Left kidney (tissue), 8 donors: ENCODE results near the gene CNIH2. TPM values are rescaled to one million over a fixed set of nuclear protein-coding genes. Genes with fewer than 3 reads are reported as not detected.
"Not testable (repeated sequence)": the region's sequence is repeated elsewhere in the genome, so short reads cannot be mapped to it uniquely, and the experiment has no call there.

Experiments used
- DNase-seq: peaks from one replicate; pipeline ENCODE4 v3.0.0-alpha.2; 2013
- long read RNA-seq, 8 donors: transcript quantifications; one replicate each; lab custom pipeline, GENCODE V29; 2026
- polyA plus RNA-seq: library from polyadenylated mRNA; unstranded; fragments of 120-200 nt; gene quantifications from one replicate; pipeline ENCODE4 v1.2.1, GENCODE V29; 2013; ENCODE audit not compliant: insufficient read length

CNIH2 gene
- polyA plus RNA-seq: 5.4 TPM
- long read RNA-seq, donor 1, partial matches to known transcripts: 0 of 2 reads
- long read RNA-seq, donor 1, other reads (novel, unspliced or antisense): 0 of 2 reads
- long read RNA-seq, donor 2, partial matches to known transcripts: 45 of 108 reads
- long read RNA-seq, donor 2, other reads (novel, unspliced or antisense): 62 of 108 reads
- long read RNA-seq, donor 3, partial matches to known transcripts: 0 of 1 reads
- long read RNA-seq, donor 3, other reads (novel, unspliced or antisense): 0 of 1 reads
- long read RNA-seq, donor 4, partial matches to known transcripts: 24 of 24 reads
- long read RNA-seq, donor 4, other reads (novel, unspliced or antisense): 0 of 24 reads
- long read RNA-seq, donor 5, partial matches to known transcripts: 0 of 1 reads
- long read RNA-seq, donor 5, other reads (novel, unspliced or antisense): 0 of 1 reads
- long read RNA-seq, donor 6, partial matches to known transcripts: 0 of 1 reads
- long read RNA-seq, donor 6, other reads (novel, unspliced or antisense): 0 of 1 reads
- long read RNA-seq, donor 7, partial matches to known transcripts: 0 of 3 reads
- long read RNA-seq, donor 7, other reads (novel, unspliced or antisense): 0 of 3 reads
- long read RNA-seq, donor 8, partial matches to known transcripts: 21 of 53 reads
- long read RNA-seq, donor 8, other reads (novel, unspliced or antisense): 32 of 53 reads

DNA sequence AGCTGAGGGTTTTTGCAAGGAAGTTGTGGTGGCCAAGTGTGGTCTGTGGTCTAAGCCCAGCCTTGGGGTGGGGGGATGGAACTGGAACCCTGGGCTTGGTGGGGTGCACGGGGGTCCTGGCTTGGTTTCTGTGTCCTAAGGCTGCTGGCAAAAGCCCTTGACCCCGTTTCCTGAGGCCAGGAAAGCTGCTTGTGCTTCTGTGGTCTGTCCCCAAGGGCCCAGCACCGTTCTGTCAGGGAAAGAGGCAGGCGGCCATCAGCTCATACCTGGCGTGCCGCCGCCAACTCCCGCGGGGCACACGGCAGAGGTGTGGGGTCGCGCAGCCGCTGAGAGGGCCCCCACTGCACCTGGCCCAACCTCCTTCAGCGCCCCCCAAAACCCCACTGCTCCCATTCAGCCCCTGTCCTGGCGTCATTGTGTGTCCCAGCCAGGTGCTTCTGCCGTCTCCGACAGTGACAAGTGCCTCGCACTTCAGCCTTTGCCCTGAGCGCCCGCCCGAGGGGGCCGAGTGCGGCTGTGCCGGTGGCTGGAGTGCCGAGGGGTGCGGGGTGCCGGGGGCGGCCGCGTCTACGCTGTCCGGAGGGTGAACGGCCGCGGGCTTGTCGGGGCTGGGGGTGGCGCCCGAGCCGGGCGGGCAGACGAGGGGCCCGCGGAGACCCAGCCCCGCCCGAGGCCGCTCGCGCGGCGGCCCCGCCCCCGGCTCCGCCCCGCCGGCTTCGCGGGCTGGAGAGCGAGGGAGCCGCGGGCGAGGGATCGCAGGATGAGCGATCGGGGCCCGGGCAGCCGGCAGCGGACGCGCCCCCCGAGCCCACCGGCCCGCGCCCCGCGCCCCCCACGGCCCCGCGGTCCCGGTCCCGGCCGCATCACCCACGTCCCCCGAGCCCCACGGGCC lies at the start of gene CNIH2:
Gene CNIH2 (plus strand): TSS at position 705 of the 892 bp plus-strand sequence. CDS start 282 bp downstream, outside the sequence.
- no peak for DNase-seq

DNA sequence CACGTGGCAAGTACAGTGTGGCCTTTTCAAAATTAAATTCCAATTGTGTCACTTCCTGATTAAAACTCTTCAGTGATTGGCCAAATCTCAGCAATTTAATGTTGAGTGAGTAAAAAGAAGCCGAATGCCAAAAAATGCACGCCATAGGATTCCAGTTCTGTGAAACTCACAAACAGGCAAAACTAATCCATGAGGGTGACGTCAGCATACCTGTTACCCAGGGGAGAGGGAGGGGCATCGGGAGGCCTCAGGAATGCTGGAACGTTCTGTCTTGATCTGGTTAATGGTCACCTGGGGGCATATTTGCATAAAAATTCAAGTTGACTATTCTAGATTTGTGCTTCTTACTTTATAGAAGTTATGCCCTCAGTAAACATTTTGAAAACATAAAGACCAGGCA lies 49.5 kb upstream of the CNIH2 start:
- DNase-seq: peak; percentile 36

GRCh38 chr11:66230156-66230555 lies 47.8 kb upstream of the CNIH2 start:
- DNase-seq: no peak

GRCh38 chr11:66230978-66231377 lies 47.0 kb upstream of the CNIH2 start:
- DNase-seq: no peak

DNA sequence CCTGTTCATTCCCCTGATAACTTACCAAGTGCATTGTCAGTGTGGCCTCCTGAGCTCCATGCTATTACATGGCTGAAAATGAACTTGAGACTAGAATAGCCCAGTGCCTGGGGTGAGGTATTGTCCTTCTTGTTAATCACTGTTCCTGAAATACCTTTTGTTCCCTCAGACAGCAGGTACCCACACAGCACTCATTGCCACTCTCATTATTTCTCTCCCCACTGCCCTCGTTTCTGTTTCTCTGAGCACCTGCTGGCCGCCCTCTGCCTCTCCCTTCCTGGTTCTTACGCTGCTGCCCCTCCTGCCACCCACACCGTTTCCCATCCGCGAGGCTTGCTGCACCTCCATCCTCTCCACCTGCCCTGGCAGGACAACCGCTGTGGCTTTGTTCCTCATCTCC lies 46.4 kb upstream of the CNIH2 start:
- DNase-seq: no peak

- no peak for DNase-seq
Observed at GRCh38 chr11:66232769-66233168, 45.2 kb upstream of the CNIH2 start.

GRCh38 chr11:66233301-66233700 lies 44.7 kb upstream of the CNIH2 start:
- no peak for DNase-seq

GRCh38 chr11:66235141-66235540 lies 42.8 kb upstream of the CNIH2 start:
- DNase-seq: no peak

DNA sequence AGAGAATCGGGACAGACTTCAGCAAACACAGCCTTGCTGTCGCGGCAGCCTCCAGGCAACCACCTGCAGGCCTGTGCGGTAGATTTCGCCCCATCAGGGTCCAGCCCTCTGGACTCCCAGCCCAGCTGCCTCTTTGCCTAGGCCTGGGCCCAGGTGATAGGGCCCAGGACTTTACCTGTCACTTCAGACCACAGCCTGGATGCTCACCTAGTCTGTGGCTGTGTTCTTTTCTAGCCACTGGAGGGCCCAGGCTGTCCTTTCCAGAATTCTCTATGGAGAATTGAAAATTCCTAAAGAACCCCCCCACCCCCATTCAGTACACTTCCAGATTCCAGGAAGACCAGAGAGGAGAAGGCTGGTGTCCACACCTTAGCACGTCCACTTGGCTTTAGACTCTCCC lies 40.1 kb upstream of the CNIH2 start:
- DNase-seq: no peak

DNA sequence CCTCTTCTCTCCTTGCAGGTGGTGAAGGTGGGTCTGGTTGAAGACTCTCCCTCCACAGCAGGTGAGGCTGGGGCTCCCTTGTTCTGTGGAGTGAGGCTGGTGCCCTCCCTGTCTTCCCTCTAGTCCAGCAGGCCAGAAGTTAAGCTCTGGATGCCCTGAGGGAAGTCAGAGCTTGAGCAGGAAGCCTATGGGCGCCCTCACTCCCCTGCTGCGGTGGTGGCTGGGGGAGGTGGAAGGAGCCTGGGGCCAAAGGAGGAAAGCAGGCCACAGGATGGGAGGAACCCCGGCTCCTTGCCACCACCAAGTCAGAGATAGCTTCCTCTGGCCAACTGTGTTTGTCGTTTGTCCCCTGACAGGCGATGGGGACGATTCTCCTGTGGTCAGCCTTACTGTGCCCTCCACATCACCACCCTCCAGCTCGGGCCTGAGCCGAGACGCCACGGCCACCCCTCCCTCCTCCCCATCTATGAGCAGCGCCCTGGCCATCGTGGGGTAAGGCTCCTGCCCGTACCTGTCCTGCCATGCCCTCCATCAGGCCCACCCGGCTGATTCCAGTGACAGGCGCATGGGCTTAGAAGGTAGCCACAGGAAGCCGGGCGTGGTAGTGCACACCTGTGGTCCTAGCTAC lies 39.1 kb upstream of the CNIH2 start:
- no peak for DNase-seq

GRCh38 chr11:66239511-66239910 lies 38.5 kb upstream of the CNIH2 start:
- no peak for DNase-seq

DNA sequence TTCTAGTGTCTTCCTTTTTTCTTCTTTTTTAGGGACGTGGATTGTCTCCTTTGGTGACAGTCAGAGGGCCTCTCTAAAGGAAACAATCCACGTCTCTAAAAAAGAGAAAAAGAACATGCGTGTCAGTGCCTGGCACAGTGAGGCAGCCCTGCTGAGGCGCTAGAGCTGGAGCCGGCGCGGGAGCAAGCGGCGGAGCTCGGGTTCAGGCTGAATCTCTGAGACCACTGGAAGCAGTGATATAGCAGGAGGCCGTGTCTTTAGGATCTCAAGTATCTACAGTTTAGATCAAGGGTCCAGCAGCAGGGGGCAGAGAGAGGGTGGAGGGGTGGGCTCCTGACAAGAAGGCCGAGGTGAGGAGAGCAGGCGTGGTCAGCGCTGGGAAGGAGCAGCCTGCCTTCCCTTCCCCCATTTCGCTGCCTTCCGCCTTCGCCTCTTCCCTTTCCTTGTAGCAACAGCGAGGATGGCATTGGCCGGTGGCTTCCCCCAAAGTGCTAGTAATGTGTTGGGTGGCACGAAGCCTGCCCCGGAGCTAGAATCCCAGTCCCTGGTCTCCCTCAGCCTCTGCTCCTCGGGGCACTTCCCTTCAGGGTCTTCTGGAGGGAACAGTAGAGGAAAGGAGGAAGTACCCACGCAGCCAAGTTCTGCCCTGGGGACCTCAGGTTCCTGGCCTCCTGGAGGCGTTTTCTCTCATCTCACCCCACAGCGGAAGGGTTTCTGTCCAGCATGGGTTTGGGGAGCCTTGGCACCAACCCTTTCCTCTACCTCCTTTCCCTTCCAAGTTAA lies 37.8 kb upstream of the CNIH2 start:
- DNase-seq: no peak

DNA sequence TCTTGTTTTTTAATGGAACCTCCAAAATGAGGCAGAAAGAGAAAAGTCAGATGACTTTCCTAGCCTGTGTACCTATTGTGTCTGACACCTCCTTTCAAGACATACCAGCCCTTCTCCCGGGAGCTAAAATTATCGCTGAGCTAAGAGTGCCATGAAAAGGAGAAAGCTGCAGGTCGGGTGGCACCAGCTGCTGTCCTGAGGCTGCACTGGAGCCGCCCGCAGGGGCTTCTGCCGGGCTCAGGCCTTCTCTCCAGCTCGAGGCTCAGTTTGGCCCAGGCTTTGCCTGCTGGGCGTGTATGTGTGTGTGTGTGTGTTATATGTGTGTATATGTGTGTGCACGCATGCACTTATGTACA lies 37.2 kb upstream of the CNIH2 start:
- DNase-seq: no peak

GRCh38 chr11:66242095-66242765 lies 35.7 kb upstream of the CNIH2 start:
- no peak for DNase-seq

DNA sequence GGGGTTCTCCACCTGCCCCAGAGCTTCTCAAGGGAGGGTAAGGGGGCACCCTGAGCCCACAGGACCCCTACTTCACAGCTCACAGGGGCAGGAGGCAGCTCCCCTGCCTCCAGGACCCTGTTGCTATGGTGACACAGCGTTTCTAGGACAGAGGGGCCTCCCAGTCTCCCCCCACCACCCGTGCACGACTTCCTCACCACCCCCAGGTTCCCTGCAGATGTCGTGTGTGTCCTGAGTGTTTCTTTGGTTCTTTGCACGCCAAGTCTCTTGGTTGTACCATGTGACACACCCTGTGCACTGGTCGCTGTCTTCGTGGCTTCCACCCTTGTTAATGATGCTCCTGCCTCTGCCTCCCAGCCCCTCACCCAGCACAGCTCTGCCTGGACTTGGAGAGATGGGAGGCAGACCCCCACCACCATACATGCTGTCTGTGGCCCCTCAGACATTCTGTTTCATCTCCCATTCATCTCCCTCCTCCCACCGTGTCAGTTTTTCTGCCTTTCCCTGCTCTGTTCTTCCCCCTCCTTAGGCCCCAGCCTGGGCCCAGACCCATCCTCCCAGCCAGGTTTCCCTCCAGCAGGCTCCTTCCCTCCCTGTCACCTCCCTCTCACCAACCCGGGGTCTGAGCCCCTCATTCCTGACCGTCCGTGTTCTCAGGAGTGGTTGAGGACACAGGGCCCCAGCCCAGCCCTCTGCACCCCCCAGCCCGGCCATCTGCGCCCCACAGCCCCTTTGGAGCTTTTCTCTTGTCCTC lies 34.0 kb upstream of the CNIH2 start:
- no peak for DNase-seq

- DNase-seq: no peak
Observed at GRCh38 chr11:66247295-66247694, 30.7 kb upstream of the CNIH2 start.

- no peak for DNase-seq
Observed at GRCh38 chr11:66247801-66248200, 30.2 kb upstream of the CNIH2 start.

GRCh38 chr11:66248903-66249302 lies 29.1 kb upstream of the CNIH2 start:
- DNase-seq: no peak

DNA sequence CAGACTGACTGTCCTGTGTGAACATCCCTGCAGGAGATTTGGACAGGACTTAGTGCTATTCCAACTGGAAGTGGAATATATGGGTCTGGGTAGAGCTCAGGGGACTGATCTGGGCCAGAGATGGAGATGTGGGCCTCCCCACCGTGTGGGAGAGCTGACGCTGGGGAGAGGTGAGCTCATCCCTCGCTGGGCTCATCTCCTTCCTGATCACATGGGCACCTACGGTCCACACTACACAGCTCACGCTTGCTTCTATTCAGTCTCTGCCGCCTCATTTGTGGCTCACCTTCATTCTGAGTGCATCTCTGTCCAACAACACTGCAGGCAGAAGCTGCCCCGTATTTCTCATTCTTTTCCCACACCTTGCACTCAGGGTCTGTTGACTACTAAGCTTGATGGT lies 26.2 kb upstream of the CNIH2 start:
- DNase-seq: no peak

- not testable (repeated sequence) for DNase-seq
Observed at GRCh38 chr11:66253081-66253480, 24.9 kb upstream of the CNIH2 start.
